ENCODE data around the gene LHX3.

Gene LHX3

DNA sequence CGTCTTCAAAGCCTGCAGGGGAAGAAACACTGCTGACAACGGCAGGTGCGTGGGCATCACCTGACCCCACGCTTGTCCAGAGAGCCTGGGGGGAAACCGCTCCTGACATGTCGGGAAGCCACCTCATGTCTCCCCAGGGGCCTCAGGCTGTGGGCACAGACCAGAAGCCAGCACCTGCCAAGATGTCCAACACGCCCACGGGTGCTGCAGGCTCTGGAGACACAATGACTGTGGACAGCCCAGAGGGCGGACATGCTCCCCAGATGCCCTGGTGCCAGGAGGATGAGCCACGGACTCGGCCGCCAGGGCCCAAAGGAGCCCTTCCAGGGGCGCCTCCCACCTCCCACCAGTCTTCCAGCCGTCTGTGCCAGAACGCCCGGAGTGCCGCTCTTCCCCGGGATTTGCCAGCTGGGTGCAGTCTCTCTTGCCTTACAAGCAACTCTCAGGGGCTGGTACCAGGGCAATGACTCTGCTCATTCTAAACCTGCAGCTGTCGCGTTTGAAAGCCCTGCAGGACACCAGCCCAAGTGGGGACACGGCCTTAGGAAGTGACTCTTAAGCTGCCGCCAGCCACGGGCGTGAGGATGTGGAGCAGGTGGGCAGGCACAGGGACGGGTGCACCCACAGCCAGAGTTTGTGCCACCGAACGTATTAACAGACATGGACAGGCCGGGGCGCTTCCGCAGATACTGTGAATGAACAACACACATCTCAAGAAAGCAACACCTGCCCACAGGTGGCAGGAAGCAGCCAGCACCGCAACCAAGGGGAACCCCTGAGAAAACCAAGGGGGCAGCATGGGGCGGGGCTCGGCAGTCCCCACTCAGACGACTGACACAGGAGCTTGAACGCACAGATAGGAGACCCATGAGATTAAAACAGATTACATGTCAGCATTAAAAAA is 6.8 kb upstream of the LHX3 start:
- H3K4me3 ChIP-seq (ENCODE audit: low read depth, low read length) = no peak overlapping the region
- ChIA-PET POLR2A (no interaction called here), CTCF (interaction anchor here (1.7 to 1.8 kb wide), 2 partner anchors 12 to 13 kb away, joined by 4 read pairs; no protein-coding TSS in a partner anchor)
- TF ChIP-seq, protein P1, sequence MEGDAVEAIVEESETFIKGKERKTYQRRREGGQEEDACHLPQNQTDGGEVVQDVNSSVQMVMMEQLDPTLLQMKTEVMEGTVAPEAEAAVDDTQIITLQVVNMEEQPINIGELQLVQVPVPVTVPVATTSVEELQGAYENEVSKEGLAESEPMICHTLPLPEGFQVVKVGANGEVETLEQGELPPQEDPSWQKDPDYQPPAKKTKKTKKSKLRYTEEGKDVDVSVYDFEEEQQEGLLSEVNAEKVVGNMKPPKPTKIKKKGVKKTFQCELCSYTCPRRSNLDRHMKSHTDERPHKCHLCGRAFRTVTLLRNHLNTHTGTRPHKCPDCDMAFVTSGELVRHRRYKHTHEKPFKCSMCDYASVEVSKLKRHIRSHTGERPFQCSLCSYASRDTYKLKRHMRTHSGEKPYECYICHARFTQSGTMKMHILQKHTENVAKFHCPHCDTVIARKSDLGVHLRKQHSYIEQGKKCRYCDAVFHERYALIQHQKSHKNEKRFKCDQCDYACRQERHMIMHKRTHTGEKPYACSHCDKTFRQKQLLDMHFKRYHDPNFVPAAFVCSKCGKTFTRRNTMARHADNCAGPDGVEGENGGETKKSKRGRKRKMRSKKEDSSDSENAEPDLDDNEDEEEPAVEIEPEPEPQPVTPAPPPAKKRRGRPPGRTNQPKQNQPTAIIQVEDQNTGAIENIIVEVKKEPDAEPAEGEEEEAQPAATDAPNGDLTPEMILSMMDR (IDR thresholded peaks at IDR 0.05; ENCODE audit: insufficient read depth, low read length, missing control alignments) = no peak
- DNase-seq (ENCODE audit: low read depth, low spot score) = no peak

- H3K4me3 ChIP-seq (ENCODE audit: low read depth, low read length) = no peak overlapping the region
- CTCF ChIA-PET = interaction anchor here (1.3 to 1.7 kb wide), 2 partner anchors 12 to 74 kb away, joined by 3 to 4 read pairs; no protein-coding TSS in a partner anchor
- TF ChIP-seq, protein P1 (IDR thresholded peaks at IDR 0.05; ENCODE audit: insufficient read depth, low read length, missing control alignments) = no peak
- no peak for DNase-seq (ENCODE audit: low read depth, low spot score)
- POLR2A ChIA-PET = no interaction called here
Measured at GRCh38 chr9:136211006-136211405, 6.1 kb upstream of the LHX3 start.

DNA sequence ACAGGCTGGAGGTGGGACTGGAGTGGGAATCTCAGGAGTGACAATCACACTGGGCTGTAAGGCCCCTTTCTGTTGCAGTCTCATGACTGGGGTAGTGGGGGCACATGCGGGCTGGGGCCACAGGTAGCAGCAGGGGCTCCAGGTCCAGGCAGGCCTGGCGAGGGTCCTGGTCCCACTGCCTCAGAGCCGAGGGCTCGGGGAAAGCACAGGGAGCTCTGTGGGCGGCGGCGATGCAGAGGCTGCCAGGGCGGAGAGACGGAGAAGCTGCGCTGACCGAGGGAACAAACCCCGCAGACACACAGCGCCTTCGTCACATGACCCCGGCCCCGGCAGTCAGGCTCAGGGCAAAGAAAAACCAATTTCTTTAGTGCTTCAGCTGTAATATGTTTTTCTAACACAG is 5.3 kb upstream of the LHX3 start:
- DNase-seq (ENCODE audit: low read depth, low spot score) = no peak
- POLR2A ChIA-PET = no interaction called here
- TF ChIP-seq, protein P1 (IDR thresholded peaks at IDR 0.05; ENCODE audit: insufficient read depth, low read length, missing control alignments) = no peak
- no peak overlapping the region for H3K4me3 ChIP-seq (ENCODE audit: low read depth, low read length)
- CTCF ChIA-PET = interaction anchor here (1.1 to 1.3 kb wide), 2 partner anchors 16 to 74 kb away, joined by 3 to 4 read pairs; no protein-coding TSS in a partner anchor

DNA sequence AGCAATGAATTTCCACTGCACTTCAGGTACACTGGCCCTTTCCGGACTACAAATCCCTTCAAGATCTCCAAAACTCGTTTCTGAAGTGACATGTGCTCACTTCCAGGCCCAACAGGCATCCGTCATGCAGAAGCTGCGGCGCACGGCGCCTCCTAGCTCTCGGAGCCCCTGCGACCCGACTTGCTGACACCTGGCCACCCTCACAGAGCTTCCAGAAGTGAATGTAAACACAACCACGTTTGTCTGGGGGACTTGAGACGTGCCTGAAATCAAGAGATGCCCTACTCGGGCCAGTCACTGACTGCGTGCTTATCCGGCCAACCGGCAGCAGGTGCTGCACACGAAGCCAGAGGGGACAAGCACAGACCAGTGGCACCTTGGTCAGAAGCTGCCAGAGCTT is 4.9 kb upstream of the LHX3 start:
- TF ChIP-seq, protein P1 (IDR thresholded peaks at IDR 0.05; ENCODE audit: insufficient read depth, low read length, missing control alignments) = no peak
- no peak overlapping the region for H3K4me3 ChIP-seq (ENCODE audit: low read depth, low read length)
- no peak for DNase-seq (ENCODE audit: low read depth, low spot score)
- ChIA-PET CTCF (interaction anchor here (1.1 to 1.3 kb wide), 2 partner anchors 16 to 75 kb away, joined by 3 to 4 read pairs; no protein-coding TSS in a partner anchor), POLR2A (no interaction called here)

DNA sequence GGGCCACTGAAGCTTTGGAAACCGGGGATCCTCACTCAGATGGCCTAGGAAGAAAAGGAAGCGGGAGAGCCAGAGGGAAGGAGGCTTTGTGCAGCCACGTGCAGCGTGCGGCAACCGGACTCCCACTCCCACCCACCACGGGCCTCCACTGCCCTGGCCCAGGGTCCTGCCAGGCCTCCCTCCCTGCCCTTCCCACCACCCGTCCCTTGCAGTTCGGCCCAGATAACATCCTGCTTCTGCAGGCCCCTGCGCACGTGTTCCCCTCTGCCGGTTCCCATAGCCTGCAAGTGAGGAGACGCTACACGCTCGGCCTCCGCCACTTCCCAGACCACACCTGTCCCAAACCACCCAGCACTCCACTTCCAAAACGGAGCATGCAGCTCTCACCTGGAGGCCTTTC is 4.3 kb upstream of the LHX3 start:
- TF ChIP-seq, protein P1 (IDR thresholded peaks at IDR 0.05; ENCODE audit: insufficient read depth, low read length, missing control alignments) = no peak
- no peak for DNase-seq (ENCODE audit: low read depth, low spot score)
- H3K4me3 ChIP-seq (ENCODE audit: low read depth, low read length) = no peak overlapping the region
- CTCF ChIA-PET = interaction anchor here (1.1 kb wide), 1 partner anchor 17 kb away, joined by 4 read pairs; no protein-coding TSS in a partner anchor
- POLR2A ChIA-PET = no interaction called here

DNA sequence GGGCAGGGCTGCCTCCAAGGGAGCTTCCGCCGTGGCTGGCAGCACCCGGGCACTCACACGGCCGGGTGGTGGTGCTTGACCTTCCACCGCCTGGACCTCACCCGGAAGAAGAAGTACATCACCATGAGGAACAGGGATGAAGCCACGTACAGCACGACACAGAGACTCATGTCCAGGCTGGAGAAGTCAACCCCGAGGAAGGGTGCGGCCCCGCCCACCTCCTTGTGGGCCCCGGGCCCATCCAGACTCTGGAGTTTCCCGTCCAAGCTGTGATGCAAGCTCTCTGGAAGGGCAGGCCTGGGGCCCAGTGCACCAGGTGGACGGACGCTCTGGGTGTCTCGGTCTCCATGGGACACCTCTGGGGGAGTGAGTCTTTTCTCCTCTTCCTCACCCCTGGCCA is 3.7 kb upstream of the LHX3 start:
- CTCF ChIA-PET = interaction anchor here (1.0 kb wide), 1 partner anchor 11 kb away, joined by 3 read pairs; no protein-coding TSS in a partner anchor
- POLR2A ChIA-PET = no interaction called here
- H3K4me3 ChIP-seq (ENCODE audit: low read depth, low read length) = no peak overlapping the region
- DNase-seq (ENCODE audit: low read depth, low spot score) = no peak
- TF ChIP-seq, protein P1 (IDR thresholded peaks at IDR 0.05; ENCODE audit: insufficient read depth, low read length, missing control alignments) = no peak
